GM23248 (cell line): ENCODE data around the gene GLS. TPM values are rescaled to one million over a fixed set of nuclear protein-coding genes. Genes with fewer than 3 reads are reported as not detected.
A peak's percentile ranks its signal among the peaks of the same experiment; 100 is the strongest.

Experiments
- DNase-seq: peaks from one replicate; pipeline ENCODE4 v3.0.0-alpha.2; 2015
- H2AFZ ChIP-seq: fragments of 200-600 bp; sonication (generic); 2 replicates; pipeline ENCODE4 v1.6.1; 2016; ENCODE audit warnings: antibody characterized with exemption
- H3F3A ChIP-seq: fragments of 200-600 bp; sonication (generic); 2 replicates; pipeline ENCODE4 v1.6.1; 2016; ENCODE audit warnings: mild to moderate bottlenecking, antibody characterized with exemption, mixed run types; ENCODE audit not compliant: insufficient read depth
- H3K27ac ChIP-seq: fragments of 200-600 bp; sonication (generic); 2 replicates; pipeline ENCODE4 v1.5.1; 2016; ENCODE audit warnings: mild to moderate bottlenecking
- H3K27me3 ChIP-seq: fragments of 200-600 bp; sonication (generic); replicated peaks from 2 replicates; pipeline ENCODE4 v1.6.1; 2016; ENCODE audit warnings: mild to moderate bottlenecking; ENCODE audit not compliant: insufficient read depth
- H3K36me3 ChIP-seq: fragments of 200-600 bp; sonication (generic); 2 replicates; pipeline ENCODE4 v1.6.1; 2016; ENCODE audit warnings: low read depth, mild to moderate bottlenecking
- H3K4me1 ChIP-seq: fragments of 200-600 bp; sonication (generic); 2 replicates; pipeline ENCODE4 v1.6.1; 2016; ENCODE audit warnings: mild to moderate bottlenecking; ENCODE audit not compliant: insufficient read depth
- H3K4me2 ChIP-seq: fragments of 200-600 bp; sonication (generic); one replicate; pipeline ENCODE4 v1.6.1; 2016; ENCODE audit warnings: mild to moderate bottlenecking; ENCODE audit not compliant: unreplicated experiment
- H3K4me3 ChIP-seq: fragments of 200-600 bp; sonication (generic); 2 replicates; pipeline ENCODE4 v1.5.1; 2016; ENCODE audit warnings: mild to moderate bottlenecking
- H3K79me2 ChIP-seq: fragments of 200-600 bp; sonication (generic); 2 replicates; pipeline ENCODE4 v1.6.1; 2016; ENCODE audit warnings: mild to moderate bottlenecking; ENCODE audit not compliant: insufficient read depth
- H3K9ac ChIP-seq: fragments of 200-600 bp; sonication (generic); 2 replicates; pipeline ENCODE4 v1.6.1; 2016; ENCODE audit warnings: mild to moderate bottlenecking
- H3K9me2 ChIP-seq: fragments of 200-600 bp; sonication (generic); 2 replicates; pipeline ENCODE4 v1.6.1; 2016; ENCODE audit warnings: mixed run types, mild to moderate bottlenecking, moderate library complexity; ENCODE audit not compliant: insufficient read depth
- H3K9me3 ChIP-seq: fragments of 200-600 bp; sonication (generic); one replicate; pipeline ENCODE4 v1.6.1; 2017; ENCODE audit warnings: low read depth
- H4K20me1 ChIP-seq: fragments of 200-600 bp; sonication (generic); 2 replicates; pipeline ENCODE4 v1.6.0; 2016; ENCODE audit not compliant: insufficient read depth
- EZH2 ChIP-seq: fragments of 200-600 bp; sonication (generic); IDR thresholded peaks from 2 replicates; pipeline ENCODE4 v1.6.1; 2018; ENCODE audit warnings: antibody characterized with exemption, mild to moderate bottlenecking; ENCODE audit not compliant: insufficient read depth, poor library complexity, severe bottlenecking
- EZH2phosphoT487 ChIP-seq: fragments of 200-600 bp; sonication (generic); IDR thresholded peaks from 2 replicates; pipeline ENCODE4 v1.6.1; 2018; ENCODE audit warnings: antibody characterized with exemption, moderate library complexity, mild to moderate bottlenecking, low read depth; ENCODE audit not compliant: insufficient read depth
- WGBS, 2 experiments: methylation state at CpG; one replicate each; pipeline ENCODE4 v1.1.6; 2015 to 2017; ENCODE audit warnings: low lambda C conversion rate in 2 of 2, low coverage in 1 of 2; ENCODE audit errors: missing lambda C conversion rate in 2 of 2; 5-methylcytosine and 5-hydroxymethylcytosine counted together
- in situ Hi-C: fragments of 300-500 bp; cut with MboI; formaldehyde crosslinking; loops from 2 replicates; pipeline ENCODE4 v1.15.0; 2020
- polyA plus RNA-seq: library from polyadenylated mRNA; unstranded; fragments of >200 nt; fragmentation: Nextera tagmentation; extraction: Ambion mirVana; gene quantifications from 2 replicates; pipeline ENCODE4 v1.2.1, GENCODE V29; 2016
- total RNA-seq: library from RNA; depleted of rRNA; stranded (reverse); fragments of >200 nt; shearing (Covaris generic); gene quantifications from 2 replicates; pipeline ENCODE4 v1.2.3, GENCODE V29; 2014

GLS gene
- total and polyA plus RNA-seq, 2 experiments from 2014 or later, result 96.0 to 362 TPM

- Histone ChIP-seq H3K9me3 (no peaks in the 10 kb centered on the region), H3K4me1 (peaks cover 78% of the 10 kb centered on the region), H3K4me2 (peak overlapping the region; percentile 22), H3K4me3 (no peak overlapping the region), H3F3A (peaks cover 57% of the 10 kb centered on the region), H3K27ac (peak overlapping the region; percentile 63), H3K36me3 (no peaks in the 10 kb centered on the region), H3K27me3 (no peaks in the 10 kb centered on the region), H2AFZ (no peak overlapping the region), H3K9ac (no peak overlapping the region), H3K79me2 (no peaks in the 10 kb centered on the region), H4K20me1 (no peaks in the 10 kb centered on the region), H3K9me2 (no peaks in the 10 kb centered on the region)
- 67 to 69% methylated on average over 8 of the region's 8 CpGs for WGBS, 2 experiments
- DNase-seq, result peak; percentile 90
- TF ChIP-seq EZH2 (no peak), EZH2phosphoT487 (no peak)
- in situ Hi-C loops, result no loop called here
These were observed 38.7 kb upstream of the GLS start for GRCh38 chr2:190841707-190842505.

- in situ Hi-C loops, result no loop called here
- TF ChIP-seq EZH2phosphoT487, result no peak
- TF ChIP-seq EZH2, result no peak
- Histone ChIP-seq H3K79me2 (no peaks in the 10 kb centered on the region), H3K9me2 (no peaks in the 10 kb centered on the region), H2AFZ (no peak overlapping the region), H3K9ac (no peak overlapping the region), H3K4me1 (peaks cover 78% of the 10 kb centered on the region), H3K36me3 (no peaks in the 10 kb centered on the region), H3K27me3 (no peaks in the 10 kb centered on the region), H3K27ac (peak overlapping the region; percentile 63), H4K20me1 (no peaks in the 10 kb centered on the region), H3K9me3 (no peaks in the 10 kb centered on the region), H3K4me2 (no peak overlapping the region), H3K4me3 (no peak overlapping the region), H3F3A (peaks cover 49% of the 10 kb centered on the region)
- no peak for DNase-seq
- 62 to 68% methylated on average over 1 of the region's 1 CpG for WGBS, 2 experiments
These were observed 38.0 kb upstream of the GLS start for GRCh38 chr2:190842606-190843104.

GRCh38 chr2:190843890-190844699 lies 36.5 kb upstream of the GLS start:
- Histone ChIP-seq H4K20me1 (no peaks in the 10 kb centered on the region), H3K27ac (peak overlapping the region; percentile 67), H3K4me1 (peaks cover 72% of the 10 kb centered on the region), H3K4me2 (peak overlapping the region; percentile 24), H3F3A (peaks cover 43% of the 10 kb centered on the region), H3K4me3 (no peak overlapping the region), H3K79me2 (no peaks in the 10 kb centered on the region), H3K9me2 (no peaks in the 10 kb centered on the region), H2AFZ (no peak overlapping the region), H3K36me3 (no peaks in the 10 kb centered on the region), H3K27me3 (no peaks in the 10 kb centered on the region), H3K9me3 (no peaks in the 10 kb centered on the region), H3K9ac (no peak overlapping the region)
- 33 to 44% methylated on average over 3 of the region's 3 CpGs for whole genome bisulfite sequencing, 2 experiments
- DNase-seq, result peak; percentile 84
- no peak for TF ChIP-seq EZH2phosphoT487
- TF ChIP-seq EZH2, result no peak
- in situ Hi-C loops, result no loop called here

- Histone ChIP-seq H3K4me2 (peak overlapping the region; percentile 24), H3K27me3 (no peaks in the 10 kb centered on the region), H3K36me3 (no peaks in the 10 kb centered on the region), H3K9me2 (no peaks in the 10 kb centered on the region), H4K20me1 (no peaks in the 10 kb centered on the region), H2AFZ (no peak overlapping the region), H3F3A (peaks cover 48% of the 10 kb centered on the region), H3K4me3 (no peak overlapping the region), H3K27ac (peak overlapping the region; percentile 67), H3K9ac (no peak overlapping the region), H3K9me3 (no peaks in the 10 kb centered on the region), H3K79me2 (no peaks in the 10 kb centered on the region), H3K4me1 (peaks cover 71% of the 10 kb centered on the region)
- WGBS, 2 experiments, result 84 to 88% methylated on average over 4 of the region's 4 CpGs
- TF ChIP-seq EZH2 (no peak), EZH2phosphoT487 (no peak)
- in situ Hi-C loops, result no loop called here
- no peak for DNase-seq
These were observed 35.8 kb upstream of the GLS start for GRCh38 chr2:190844700-190845401.
